Measurements from ENCODE around the gene PLXNA1. TPM values are rescaled to one million over a fixed set of nuclear protein-coding genes. Genes with fewer than 3 reads are reported as not detected.

PLXNA1 gene
- total and polyA plus RNA-seq, 9 of the 15 experiments (the other 6 are each of a cell fraction or from before 2014, with no cell fraction given) = 0.23 to 59.9 (median 16.8) TPM

DNA sequence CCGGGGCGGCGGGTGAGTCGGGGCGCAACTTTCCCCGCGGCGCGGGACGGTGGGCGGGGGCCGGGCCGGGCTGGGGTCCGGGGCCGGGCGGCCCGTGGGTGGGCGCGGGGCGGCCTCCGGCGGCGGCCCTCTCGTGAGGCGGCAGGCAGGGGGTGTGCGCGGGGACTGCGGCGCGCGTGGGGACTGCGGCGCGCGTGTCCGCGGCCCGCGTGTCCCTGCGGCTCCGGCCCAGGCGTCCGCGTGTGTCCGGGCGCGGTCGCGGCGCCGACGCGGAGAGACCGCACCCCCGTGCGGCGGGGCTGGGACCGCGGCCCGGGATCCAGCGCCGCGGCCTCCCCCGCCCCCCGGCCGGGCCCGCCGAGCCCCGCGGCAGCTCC, 349 bp downstream of the PLXNA1 start:
- TF ChIP-seq TAF1 (IDR thresholded peaks at IDR 0.05; ENCODE audit: control insufficient read depth, extremely low read depth, insufficient read depth, low read length, severe bottlenecking) (peak; percentile 4), SAFB (IDR thresholded peaks at IDR 0.05; ENCODE audit: borderline replicate concordance, low read depth, low read length) (peak; percentile 86), GATAD2B (IDR thresholded peaks at IDR 0.05; ENCODE audit: borderline replicate concordance) (peak; percentile 27; the same call in 1 of the 2 replicates), HIVEP1 (CRISPR knock-in tag; IDR thresholded peaks at IDR 0.05) (no peak), POLR2H (tag; IDR thresholded peaks at IDR 0.05; ENCODE audit: low read depth) (no peak), E2F6 (IDR thresholded peaks at IDR 0.05; ENCODE audit: borderline replicate concordance in 1 of 2, extremely low read depth in 1 of 2, insufficient read depth in 1 of 2, insufficient read length in 1 of 2, low read depth in 1 of 2, low read length in 1 of 2, poor library complexity in 1 of 2, severe bottlenecking in 1 of 2) (peak in 1 of 2 experiments; percentile 66), ZFP36 (IDR thresholded peaks at IDR 0.05; ENCODE audit: low read depth, low read length, partially characterized antibody) (no peak), SIN3A (IDR thresholded peaks at IDR 0.05; ENCODE audit: borderline replicate concordance in 2 of 2, control insufficient read depth in 1 of 2, low read depth in 2 of 2, low read length in 2 of 2) (peak in 1 of 2 experiments; percentile 33; a peak in 1 of 4 replicates), RBM34 (IDR thresholded peaks at IDR 0.05; ENCODE audit: borderline replicate concordance, insufficient read depth, low read length) (no peak), ZBTB7A (IDR thresholded peaks at IDR 0.05; ENCODE audit: borderline replicate concordance, control insufficient read depth, low read depth, low read length) (0 out of 2 replicates have a peak, but pooled peaks have one; percentile 44), BHLHE40 (IDR thresholded peaks at IDR 0.05; ENCODE audit: low read length) (no peak)
- TF ChIP-seq, protein P1, sequence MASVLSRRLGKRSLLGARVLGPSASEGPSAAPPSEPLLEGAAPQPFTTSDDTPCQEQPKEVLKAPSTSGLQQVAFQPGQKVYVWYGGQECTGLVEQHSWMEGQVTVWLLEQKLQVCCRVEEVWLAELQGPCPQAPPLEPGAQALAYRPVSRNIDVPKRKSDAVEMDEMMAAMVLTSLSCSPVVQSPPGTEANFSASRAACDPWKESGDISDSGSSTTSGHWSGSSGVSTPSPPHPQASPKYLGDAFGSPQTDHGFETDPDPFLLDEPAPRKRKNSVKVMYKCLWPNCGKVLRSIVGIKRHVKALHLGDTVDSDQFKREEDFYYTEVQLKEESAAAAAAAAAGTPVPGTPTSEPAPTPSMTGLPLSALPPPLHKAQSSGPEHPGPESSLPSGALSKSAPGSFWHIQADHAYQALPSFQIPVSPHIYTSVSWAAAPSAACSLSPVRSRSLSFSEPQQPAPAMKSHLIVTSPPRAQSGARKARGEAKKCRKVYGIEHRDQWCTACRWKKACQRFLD (CRISPR knock-in tag; IDR thresholded peaks at IDR 0.05) = no peak
- H3K27me3 ChIP-seq (ENCODE audit: control insufficient read depth in 2 of 2, insufficient read depth in 2 of 2, low read length in 2 of 2) = no peaks in the 10 kb centered on the region
- peak overlapping the region; percentile 62 for H3K4me3 ChIP-seq
- FAIRE-seq (no peak), DNase-seq (ENCODE audit: extremely low read depth in 1 of 4, low spot score in 3 of 4) (peak; percentile 18 to 59 (median 47)), ATAC-seq (peak; percentile 2; the same call in 2 of the 3 replicates)
- intact Hi-C loops (cut with micrococcal nuclease) = loop anchor here (5.0 to 10.0 kb wide), 3 partner anchors 71 to 298 kb away; no protein-coding TSS in a partner anchor
- CTCF ChIA-PET (ENCODE audit: low intra/inter-chr PET ratio) = interaction anchor here (0.5 to 2.0 kb wide), 4 partner anchors 109 to 459 kb away, joined by 3 to 17 read pairs (median 4); partner anchors contain the start of gene CHST13
- no CpG with 5 or more reads among the region's 70 CpGs for WGBS (ENCODE audit: insufficient coverage, low coverage, missing lambda C conversion rate)
- H3K9me3 ChIP-seq (replicated peaks; ENCODE audit: control insufficient read depth, insufficient read depth, low read depth, low read length) = no peaks in the 10 kb centered on the region
- H3K79me2 ChIP-seq (ENCODE audit: control insufficient read depth, insufficient read depth, low read length) = peaks cover 50% of the 10 kb centered on the region
- peak overlapping the region; percentile 63; the same call in 1 of the 2 replicates for H3K4me2 ChIP-seq (ENCODE audit: insufficient read depth, low read length)
- no TSS peak for BruUV-seq (replicated peaks)
- peak overlapping the region; percentile 63 to 90; a peak in 3 of 4 replicates for H3K9ac ChIP-seq (ENCODE audit: insufficient read depth in 1 of 2, low read depth in 2 of 2, low read length in 2 of 2)
- peaks cover 17% of the 10 kb centered on the region for H3K9me1 ChIP-seq (ENCODE audit: control insufficient read depth, insufficient read depth, low read length)
- no peak overlapping the region for H2AFZ ChIP-seq (ENCODE audit: low read depth, low read length)
- H4K20me1 ChIP-seq (replicated peaks; ENCODE audit: control insufficient read depth, insufficient read depth, low read length) = peaks cover 40% of the 10 kb centered on the region
- peaks cover 11% of the 10 kb centered on the region; the same call in 2 of the 3 replicates for H3K36me3 ChIP-seq (ENCODE audit: control insufficient read depth, insufficient read depth, low read length)
- H3K27ac ChIP-seq (ENCODE audit: extremely low read depth, low read depth, low read length) = peak overlapping the region; percentile 65; the same call in 1 of the 3 replicates
- in situ Hi-C loops (cut with MboI) = no loop called here
- peaks cover 21 to 64% of the 10 kb centered on the region in 2 experiments for H3K4me1 ChIP-seq (replicated peaks in 1 of 2; ENCODE audit: control insufficient read depth in 2 of 2, insufficient read depth in 2 of 2, low read length in 2 of 2)
- POLR2A ChIA-PET = no interaction called here

Data from K562 (cell line).